ENCODE data around the gene TLE5. TPM values are rescaled to one million over a fixed set of nuclear protein-coding genes. Genes with fewer than 3 reads are reported as not detected.

The TLE5 gene
- total and polyA plus RNA-seq, 9 of the 15 experiments (the other 6 are each of a cell fraction or from before 2014, with no cell fraction given) = 2.0 to 347 (median 235) TPM

- TF ChIP-seq CHD7 (IDR thresholded peaks at IDR 0.05; ENCODE audit: low read depth, low read length) (no peak), HNRNPK (IDR thresholded peaks at IDR 0.05; ENCODE audit: low read depth, low read length, poor library complexity, severe bottlenecking) (no peak), E2F6 (IDR thresholded peaks at IDR 0.05; ENCODE audit: borderline replicate concordance in 1 of 2, extremely low read depth in 1 of 2, insufficient read depth in 1 of 2, insufficient read length in 1 of 2, low read depth in 1 of 2, low read length in 1 of 2, poor library complexity in 1 of 2, severe bottlenecking in 1 of 2) (peak in 1 of 2 experiments; percentile 41), NR0B1 (IDR thresholded peaks at IDR 0.05; ENCODE audit: partially characterized antibody) (no peak), SMARCA4 (IDR thresholded peaks at IDR 0.05) (no peak), ZNF740 (CRISPR knock-in tag; IDR thresholded peaks at IDR 0.05) (no peak; the same call in 1 of the 2 replicates), ZNF740 (tag; IDR thresholded peaks at IDR 0.05) (peak in 1 of 2 experiments; percentile 81; a peak in 2 of 4 replicates), MBD1 (CRISPR knock-in tag; IDR thresholded peaks at IDR 0.05) (no peak)
These were observed 33.0 kb downstream of the TLE5 start, which contains the start of gene TLE2 (continued) for GRCh38 chr19:3029065-3029923.

All from K562 (cell line).